GM19455 (cell line): ENCODE data around the gene RNF130.

Source experiments
- ATAC-seq: cut with Tn5 transposase; IDR thresholded peaks from one replicate; pipeline ENCODE4 v1.9.1; 2021; ENCODE audit not compliant: unreplicated experiment

The RNF130 gene

GRCh38 chr5:180086816-180087399 lies 15.3 kb upstream of the RNF130 start:
- ATAC-seq = no peak

- ATAC-seq = no peak
Measured at GRCh38 chr5:180085837-180086236, 14.3 kb upstream of the RNF130 start.

- ATAC-seq = no peak
Measured at GRCh38 chr5:180084638-180085561, 13.3 kb upstream of the RNF130 start.

DNA sequence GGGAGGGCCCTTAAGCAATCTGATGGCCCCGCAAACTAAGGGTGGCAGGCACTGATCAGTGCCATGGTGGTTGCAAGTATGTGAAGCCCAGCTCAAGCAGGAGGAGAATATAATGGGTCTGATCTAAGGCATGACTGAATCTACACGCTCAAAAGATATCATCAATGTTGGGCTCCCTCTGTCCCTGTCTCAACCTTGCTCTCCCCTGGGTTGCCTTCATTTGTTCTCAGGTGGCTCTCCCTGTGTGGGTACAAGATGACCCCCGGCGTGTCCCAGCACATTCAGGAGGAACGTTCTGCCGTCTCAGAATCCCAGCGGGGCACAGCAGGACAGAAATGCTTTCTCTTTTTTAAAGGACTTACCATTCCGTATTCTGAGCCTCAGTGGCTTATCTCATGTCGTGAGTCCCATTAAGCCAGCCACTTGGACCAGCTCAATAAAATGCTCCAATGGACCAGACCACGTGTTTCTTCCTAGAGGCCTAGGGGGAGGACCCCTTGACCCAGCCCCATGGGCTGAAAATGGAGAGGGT lies 12.0 kb upstream of the RNF130 start:
- ATAC-seq = no peak

DNA sequence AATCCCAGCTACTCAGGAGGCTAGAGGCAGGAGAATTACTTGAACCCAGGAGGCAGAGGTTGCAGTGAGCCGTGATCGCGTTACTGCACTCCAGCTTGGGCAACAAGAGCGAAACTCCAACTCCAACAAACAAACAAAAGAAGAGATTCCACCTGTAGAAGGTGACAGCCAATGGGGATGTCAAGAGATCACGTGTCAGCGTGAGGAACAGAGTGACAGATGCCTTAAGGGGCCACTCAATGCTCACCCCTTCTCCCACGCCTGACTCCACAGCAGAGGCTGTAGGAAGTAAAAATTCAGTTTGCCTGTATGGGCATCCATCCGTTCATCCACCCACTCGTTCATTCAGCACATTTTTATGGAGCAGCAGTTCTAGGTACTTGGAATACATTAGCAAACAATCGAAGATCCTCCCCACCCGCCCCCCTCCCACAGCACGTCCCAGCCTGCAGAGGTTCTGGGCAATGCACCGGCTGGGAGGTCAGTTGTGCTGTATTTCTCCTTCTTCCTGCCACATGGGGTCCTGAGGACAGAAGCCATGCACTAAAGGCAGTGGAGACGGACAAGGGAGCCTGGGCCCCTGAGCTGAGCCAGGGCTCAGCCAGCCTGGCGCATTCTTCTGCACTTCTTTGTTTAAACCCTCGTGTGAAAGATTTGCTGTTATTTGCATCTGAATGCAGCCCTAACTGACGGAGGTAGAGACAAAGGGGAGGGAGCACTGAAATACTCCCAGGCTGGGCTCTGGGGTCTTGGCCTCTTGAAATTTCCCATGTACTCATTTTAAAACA lies 11.3 kb upstream of the RNF130 start:
- no peak for ATAC-seq

DNA sequence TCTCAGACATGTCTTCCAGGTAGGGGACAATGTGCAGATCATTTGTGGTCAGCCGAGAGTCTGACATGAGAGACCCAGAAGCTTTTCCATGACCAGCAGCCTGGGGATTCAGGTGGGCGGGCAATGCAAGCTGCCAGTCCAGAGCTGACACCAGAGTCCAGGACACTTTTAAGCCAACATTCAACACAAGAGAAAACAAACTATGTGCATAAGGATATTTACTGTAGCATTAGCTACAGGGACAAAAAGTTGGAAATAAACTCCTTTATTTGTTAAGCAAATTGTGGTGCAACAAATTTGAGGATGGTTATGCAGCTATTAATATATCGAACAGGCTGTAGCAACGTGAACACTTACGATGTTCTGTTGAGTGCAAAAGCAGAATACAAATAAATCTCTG lies 9.9 kb upstream of the RNF130 start:
- no peak for ATAC-seq

DNA sequence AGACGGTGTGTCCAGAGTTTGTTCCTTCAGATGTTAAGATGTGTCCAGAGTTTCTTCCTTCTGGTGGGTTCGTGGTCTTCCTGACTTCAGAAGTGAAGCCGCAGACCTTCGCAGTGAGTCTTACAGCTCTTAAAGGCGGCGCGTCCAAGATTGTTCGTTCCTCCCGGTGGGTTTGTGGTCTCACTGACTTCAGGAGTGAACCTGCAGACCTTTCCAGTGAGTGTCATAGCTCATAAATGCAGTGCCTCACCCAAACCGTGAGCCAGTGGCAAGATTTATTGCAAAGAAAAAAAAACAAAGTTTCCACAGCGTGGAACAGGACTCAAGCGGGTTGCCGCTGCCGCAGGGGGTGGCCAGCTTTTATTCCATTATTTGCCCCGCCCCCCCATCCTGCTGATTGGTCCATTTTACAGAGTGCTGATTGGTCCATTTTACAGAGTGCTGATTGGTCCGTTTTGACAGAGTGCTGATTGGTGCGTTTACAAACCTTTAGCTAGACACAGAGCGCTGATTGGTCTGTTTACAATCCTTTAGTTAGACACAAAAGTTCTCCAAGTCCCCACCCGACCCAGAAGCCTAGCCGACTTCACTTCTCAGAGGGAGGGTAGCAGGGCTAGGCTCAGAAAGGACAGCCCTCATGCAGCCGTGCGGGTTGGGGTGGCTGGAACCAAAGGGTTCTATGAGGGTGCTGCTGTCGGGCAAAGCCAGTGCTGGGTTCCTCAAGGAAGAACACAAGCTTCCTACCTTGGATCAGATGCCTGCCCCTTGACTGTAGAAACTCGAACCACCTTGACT lies 9.1 kb upstream of the RNF130 start:
- no peak for ATAC-seq

DNA sequence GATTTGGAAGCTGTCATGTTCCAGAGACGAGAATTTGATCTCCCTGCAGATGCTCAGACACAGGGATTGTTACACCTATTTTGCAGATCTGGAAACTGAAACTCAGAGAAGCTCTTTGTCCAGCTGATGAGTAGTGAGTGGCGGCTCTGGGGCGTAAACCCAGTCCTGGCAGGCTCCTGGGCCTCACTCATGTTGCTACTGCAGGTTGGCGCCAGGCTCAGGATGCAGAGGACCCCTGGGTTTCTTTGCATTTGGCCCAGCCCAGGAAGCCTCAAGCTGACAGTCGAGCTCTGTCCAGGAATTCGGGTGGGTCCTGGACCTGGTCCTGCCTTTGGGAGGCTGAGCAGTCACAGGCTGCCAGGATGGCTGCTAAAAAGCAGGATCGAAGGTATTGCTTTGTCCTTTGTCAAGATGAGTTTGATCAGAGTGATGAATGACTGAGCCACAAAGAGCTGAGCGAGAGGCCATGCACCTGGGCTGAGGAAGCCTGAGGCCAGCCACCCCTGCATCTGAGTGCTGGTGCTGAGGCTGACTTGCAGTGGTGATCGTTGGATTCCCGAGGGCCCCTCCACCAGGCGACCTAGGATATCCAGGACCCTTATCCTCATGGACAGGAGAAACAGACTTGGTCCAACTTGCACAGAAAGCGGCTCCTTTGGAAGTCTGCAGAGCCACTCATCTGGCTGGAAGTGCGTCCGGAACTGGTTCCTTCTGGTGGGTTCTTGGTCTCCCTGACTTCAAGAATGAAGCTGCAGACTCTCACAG lies 8.3 kb upstream of the RNF130 start:
- ATAC-seq = no peak

GRCh38 chr5:180078348-180078747 lies 6.8 kb upstream of the RNF130 start:
- no peak for ATAC-seq

DNA sequence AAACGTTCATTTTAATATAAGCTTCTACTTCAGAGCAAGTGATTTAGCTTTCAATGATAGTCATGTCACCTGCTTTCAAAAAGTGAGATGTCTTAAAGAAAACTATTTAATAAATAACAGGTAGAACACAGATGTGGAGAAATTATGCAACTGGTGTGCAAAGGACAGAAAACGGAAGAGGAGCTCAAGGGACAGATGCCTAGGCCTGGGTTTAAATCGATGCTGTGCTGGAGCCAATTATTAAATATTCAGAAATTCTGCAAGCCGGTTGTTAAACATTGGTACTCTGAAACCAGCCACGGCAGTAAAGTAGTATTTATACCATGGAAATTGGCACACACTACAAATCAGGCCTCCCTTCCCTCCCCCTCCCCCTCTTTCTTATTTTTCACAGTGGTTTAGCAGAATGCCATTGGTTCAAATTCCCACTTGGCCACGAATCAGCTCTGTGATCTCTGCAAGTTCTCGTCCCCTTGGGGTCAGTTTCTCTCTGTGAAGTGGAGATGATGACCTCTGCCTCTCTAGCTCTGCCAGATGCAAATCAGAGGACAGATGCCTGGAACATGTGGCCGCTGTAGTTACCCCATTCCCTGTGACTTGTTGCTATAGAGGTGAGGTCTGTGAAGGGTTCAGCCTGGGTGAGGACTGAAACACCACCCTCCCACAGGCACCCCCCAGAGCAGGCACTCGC lies 6.2 kb upstream of the RNF130 start:
- ATAC-seq = no peak

GRCh38 chr5:180075703-180076102 lies 4.1 kb upstream of the RNF130 start:
- ATAC-seq = no peak

- no peak for ATAC-seq
Measured at GRCh38 chr5:180074462-180074861, 2.9 kb upstream of the RNF130 start.

DNA sequence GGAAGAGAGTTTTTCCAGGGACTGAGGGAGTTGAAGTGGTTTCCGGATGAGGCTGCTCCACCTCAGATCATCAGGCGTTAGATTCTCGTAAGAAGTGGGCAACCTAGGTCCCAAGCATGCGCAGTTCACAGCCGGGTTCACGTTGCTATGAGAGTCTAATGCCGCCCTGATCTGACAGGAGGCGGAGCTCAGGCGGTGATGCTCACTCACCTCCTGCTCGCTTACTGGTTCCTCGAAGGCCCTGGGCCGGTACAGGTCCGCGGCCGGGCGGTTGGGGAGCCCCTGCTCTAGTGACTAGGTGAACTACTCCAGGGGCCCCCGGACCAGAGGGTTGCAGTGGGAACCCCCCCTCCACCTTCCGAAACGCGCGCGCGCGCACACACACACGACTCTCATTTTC lies 997 bp upstream of the RNF130 start:
- no peak for ATAC-seq

GRCh38 chr5:180072256-180072548 lies 643 bp upstream of the RNF130 start:
- no peak for ATAC-seq

- no peak for ATAC-seq
Measured at GRCh38 chr5:180070756-180071530, 616 bp downstream of the RNF130 start.

- no peak for ATAC-seq
Measured at GRCh38 chr5:180069589-180070247, 1.8 kb downstream of the RNF130 start.

GRCh38 chr5:180068519-180069090 lies 3.0 kb downstream of the RNF130 start:
- no peak for ATAC-seq

- no peak for ATAC-seq
Measured at GRCh38 chr5:180067986-180068385, 3.6 kb downstream of the RNF130 start.
